NB4 (cell line): ENCODE measurements around the gene USP36.

Experiments
- CTCF ChIP-seq: IDR thresholded peaks from one replicate; pipeline ENCODE4 v1.5.1; 2012; ENCODE audit warnings: low read depth, low read length
- POLR2A ChIP-seq: IDR thresholded peaks from 2 replicates; pipeline ENCODE4 v1.6.1; 2011; ENCODE audit warnings: mild to moderate bottlenecking; ENCODE audit not compliant: insufficient read length; ENCODE audit errors: extremely low read depth

- TF ChIP-seq CTCF (no peak), POLR2A (no peak)
Observed at GRCh38 chr17:78774453-78774852, 66.2 kb downstream of the USP36 start.
